Measurements from ENCODE around the gene GLDN.

DNA sequence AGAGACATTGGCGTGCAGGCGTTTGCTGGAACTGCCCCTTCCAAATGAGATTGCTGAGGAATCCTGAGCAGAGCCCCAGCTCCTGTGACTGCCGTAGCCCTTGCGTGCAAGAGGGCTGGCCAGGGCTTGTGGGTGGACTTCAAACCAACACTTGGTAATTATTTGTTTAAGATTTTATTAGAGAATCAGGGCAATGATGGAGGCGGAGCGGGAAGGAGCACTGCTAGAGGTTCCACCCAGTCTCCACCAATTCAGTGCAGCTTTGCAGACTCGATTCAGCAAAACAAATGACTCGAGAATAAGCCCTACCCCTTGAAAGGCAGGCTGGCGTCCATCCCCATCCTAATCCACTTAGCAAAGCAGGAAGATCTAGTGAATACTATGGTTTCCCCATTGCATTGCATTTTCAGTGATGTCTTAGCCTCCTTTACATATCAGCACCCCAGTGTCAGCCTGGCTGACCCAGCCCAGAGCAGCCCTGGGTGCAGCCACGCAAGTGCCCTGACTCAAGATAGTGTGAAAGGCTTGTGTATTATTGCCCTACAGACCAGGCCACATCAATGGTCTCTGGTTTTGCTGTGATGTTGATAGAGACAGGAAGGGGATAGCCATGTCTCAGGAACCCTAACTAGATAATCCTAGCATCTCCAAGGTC is 26.0 kb downstream of the GLDN start:
- TF ChIP-seq MAFK (IDR thresholded peaks at IDR 0.05; ENCODE audit: low read depth, low read length) (no peak), EP300 (IDR thresholded peaks at IDR 0.05; ENCODE audit: borderline replicate concordance in 1 of 2, low read depth in 2 of 2, low read length in 2 of 2) (no peak), POLR2A (IDR thresholded peaks at IDR 0.05; ENCODE audit: control extremely low read depth in 1 of 2, low read depth in 2 of 2, low read length in 2 of 2) (no peak), CBX5 (IDR thresholded peaks at IDR 0.05; ENCODE audit: low read depth, low read length) (no peak), ATF2 (IDR thresholded peaks at IDR 0.05; ENCODE audit: low read length) (no peak), JUND (IDR thresholded peaks at IDR 0.05; ENCODE audit: low read length) (no peak)
- TF ChIP-seq, protein P1, sequence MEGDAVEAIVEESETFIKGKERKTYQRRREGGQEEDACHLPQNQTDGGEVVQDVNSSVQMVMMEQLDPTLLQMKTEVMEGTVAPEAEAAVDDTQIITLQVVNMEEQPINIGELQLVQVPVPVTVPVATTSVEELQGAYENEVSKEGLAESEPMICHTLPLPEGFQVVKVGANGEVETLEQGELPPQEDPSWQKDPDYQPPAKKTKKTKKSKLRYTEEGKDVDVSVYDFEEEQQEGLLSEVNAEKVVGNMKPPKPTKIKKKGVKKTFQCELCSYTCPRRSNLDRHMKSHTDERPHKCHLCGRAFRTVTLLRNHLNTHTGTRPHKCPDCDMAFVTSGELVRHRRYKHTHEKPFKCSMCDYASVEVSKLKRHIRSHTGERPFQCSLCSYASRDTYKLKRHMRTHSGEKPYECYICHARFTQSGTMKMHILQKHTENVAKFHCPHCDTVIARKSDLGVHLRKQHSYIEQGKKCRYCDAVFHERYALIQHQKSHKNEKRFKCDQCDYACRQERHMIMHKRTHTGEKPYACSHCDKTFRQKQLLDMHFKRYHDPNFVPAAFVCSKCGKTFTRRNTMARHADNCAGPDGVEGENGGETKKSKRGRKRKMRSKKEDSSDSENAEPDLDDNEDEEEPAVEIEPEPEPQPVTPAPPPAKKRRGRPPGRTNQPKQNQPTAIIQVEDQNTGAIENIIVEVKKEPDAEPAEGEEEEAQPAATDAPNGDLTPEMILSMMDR (IDR thresholded peaks at IDR 0.05; ENCODE audit: control extremely low read depth in 1 of 3, insufficient read depth in 1 of 3, low read depth in 1 of 3, low read length in 3 of 3): no peak
